GM18526 (cell line): ENCODE results near the gene ZNF529.

ENCODE experiments used
- POLR2A ChIP-seq: IDR thresholded peaks from 3 replicates; pipeline ENCODE4 v1.6.1; 2011; ENCODE audit not compliant: insufficient read length; ENCODE audit errors: extremely low read depth

ZNF529 gene

GRCh38 chr19:36573020-36573894 is at the start of gene ZNF529:
Gene ZNF529, minus strand, starts transcription at chr19:36573292. Its CDS starts 946 bp downstream, at chr19:36572346.
- peak; percentile 80 for TF ChIP-seq POLR2A

- TF ChIP-seq POLR2A = no peak
Observed at GRCh38 chr19:36605877-36606478, 32.9 kb upstream of the ZNF529 start.

- TF ChIP-seq POLR2A = peak; percentile 81
Observed at GRCh38 chr19:36605101-36605876, 32.2 kb upstream of the ZNF529 start, which contains the start of gene ZNF382. Gene ZNF382, plus strand, starts transcription at chr19:36605313. Its CDS starts 4,602 bp downstream, at chr19:36609915.

- no peak for TF ChIP-seq POLR2A
Observed at GRCh38 chr19:36604656-36605100, 31.6 kb upstream of the ZNF529 start.

GRCh38 chr19:36579255-36579654 is 6.2 kb upstream of the ZNF529 start:
- TF ChIP-seq POLR2A = no peak

- no peak for TF ChIP-seq POLR2A
Observed at GRCh38 chr19:36577271-36577996, 4.3 kb upstream of the ZNF529 start.

GRCh38 chr19:36574741-36575140 is 1.6 kb upstream of the ZNF529 start:
- no peak for TF ChIP-seq POLR2A

- TF ChIP-seq POLR2A = no peak
Observed at GRCh38 chr19:36573895-36574720, 1.0 kb upstream of the ZNF529 start.

GRCh38 chr19:36572593-36573019 is 486 bp downstream of the ZNF529 start:
- TF ChIP-seq POLR2A = no peak

- no peak for TF ChIP-seq POLR2A
Observed at GRCh38 chr19:36564391-36564790, 8.7 kb downstream of the ZNF529 start.

GRCh38 chr19:36547001-36547732 is 25.9 kb downstream of the ZNF529 start:
- no peak for TF ChIP-seq POLR2A

GRCh38 chr19:36528921-36529518 is 44.1 kb downstream of the ZNF529 start:
- TF ChIP-seq POLR2A = no peak

GRCh38 chr19:36528194-36528920 is 44.7 kb downstream of the ZNF529 start, which contains the start of gene ZNF260:
Gene ZNF260, minus strand, starts transcription at chr19:36528271. Its CDS starts 13,033 bp downstream, at chr19:36515238.
- TF ChIP-seq POLR2A = peak; percentile 74

GRCh38 chr19:36527873-36528193 is 45.3 kb downstream of the ZNF529 start:
- TF ChIP-seq POLR2A = no peak
